ENCODE data around the gene PRDM16.
A peak's percentile ranks its signal among the peaks of the same experiment; 100 is the strongest.

Gene PRDM16

DNA sequence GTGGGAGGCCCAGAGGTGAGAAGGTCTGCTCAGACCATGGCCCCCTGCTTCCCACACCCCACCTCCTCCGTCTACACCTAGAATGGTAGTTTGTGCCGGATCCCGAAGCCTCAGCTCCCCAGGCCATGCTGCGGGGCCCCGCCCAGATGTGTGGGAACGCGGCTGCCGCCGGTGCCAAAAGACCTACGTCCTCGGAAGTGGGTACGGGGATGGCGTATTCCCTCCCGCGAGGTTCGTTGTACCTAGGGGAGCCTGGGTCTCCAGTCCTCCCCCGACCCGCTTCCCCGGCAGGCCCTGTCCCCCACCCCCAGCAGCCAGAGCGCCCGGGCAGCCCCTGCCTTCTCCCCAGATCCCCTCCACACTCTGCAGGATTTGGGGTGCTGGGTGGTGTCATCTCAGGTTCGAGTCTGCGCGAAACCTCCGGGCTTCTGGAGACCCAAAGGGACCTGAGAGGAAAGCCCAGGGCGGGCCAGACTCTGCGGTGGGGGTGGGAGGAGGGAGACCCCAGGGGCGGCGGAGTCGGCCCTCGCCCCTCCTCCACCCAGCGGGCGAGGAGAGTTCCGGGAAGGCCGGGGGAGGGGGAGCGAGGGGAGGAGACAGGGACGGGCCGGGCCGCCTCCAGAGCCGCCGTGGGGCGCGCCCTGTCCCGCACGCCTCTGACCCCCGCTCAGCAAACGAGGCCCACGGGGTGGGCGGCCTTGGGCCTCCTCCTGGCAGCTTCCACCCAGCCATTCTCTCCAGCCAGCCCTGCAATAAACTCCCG, 6.2 kb upstream of the PRDM16 start:
- H3K9ac ChIP-seq (ENCODE audit: low read depth in 1 of 2, low read length in 2 of 2), result no peak overlapping the region
- no peak overlapping the region for H3K27ac ChIP-seq (ENCODE audit: low read depth, low read length)
- H3K36me3 ChIP-seq (ENCODE audit: control insufficient read depth in 1 of 2, insufficient read depth in 2 of 2, low read length in 2 of 2), result peaks cover 0 to 4% of the 10 kb centered on the region in 2 donors
- peaks cover 9 to 17% of the 10 kb centered on the region in 2 donors for H3K4me1 ChIP-seq (ENCODE audit: control insufficient read depth in 1 of 2, insufficient read depth in 2 of 2, low read length in 2 of 2)
- H3K4me3 ChIP-seq (ENCODE audit: low read depth in 1 of 2, low read length in 2 of 2), result no peak overlapping the region
- peaks cover 8% of the 10 kb centered on the region in 2 donors for H3K27me3 ChIP-seq (ENCODE audit: control insufficient read depth in 1 of 2, insufficient read depth in 2 of 2, low read length in 2 of 2)
- H3K9me3 ChIP-seq (ENCODE audit: control insufficient read depth in 1 of 2, low read length in 2 of 2), result no peaks in the 10 kb centered on the region

GRCh38 chr1:3063379-3064295, 5.4 kb upstream of the PRDM16 start:
- H3K9ac ChIP-seq (ENCODE audit: low read depth in 1 of 2, low read length in 2 of 2), result no peak overlapping the region
- H3K36me3 ChIP-seq (ENCODE audit: control insufficient read depth in 1 of 2, insufficient read depth in 2 of 2, low read length in 2 of 2), result peaks cover 0 to 4% of the 10 kb centered on the region in 2 donors
- H3K4me1 ChIP-seq (ENCODE audit: control insufficient read depth in 1 of 2, insufficient read depth in 2 of 2, low read length in 2 of 2), result peaks cover 9 to 17% of the 10 kb centered on the region in 2 donors
- H3K27me3 ChIP-seq (ENCODE audit: control insufficient read depth in 1 of 2, insufficient read depth in 2 of 2, low read length in 2 of 2), result peaks cover 8% of the 10 kb centered on the region in 2 donors
- no peak overlapping the region for H3K4me3 ChIP-seq (ENCODE audit: low read depth in 1 of 2, low read length in 2 of 2)
- H3K9me3 ChIP-seq (ENCODE audit: control insufficient read depth in 1 of 2, low read length in 2 of 2), result no peaks in the 10 kb centered on the region
- H3K27ac ChIP-seq (ENCODE audit: low read depth, low read length), result no peak overlapping the region

- Histone ChIP-seq H3K9me3 (ENCODE audit: control insufficient read depth in 1 of 2, low read length in 2 of 2) (no peaks in the 10 kb centered on the region), H3K9ac (ENCODE audit: low read depth in 1 of 2, low read length in 2 of 2) (no peak overlapping the region), H3K4me3 (ENCODE audit: low read depth in 1 of 2, low read length in 2 of 2) (no peak overlapping the region), H3K36me3 (ENCODE audit: control insufficient read depth in 1 of 2, insufficient read depth in 2 of 2, low read length in 2 of 2) (peaks cover 0 to 4% of the 10 kb centered on the region in 2 donors), H3K4me1 (ENCODE audit: control insufficient read depth in 1 of 2, insufficient read depth in 2 of 2, low read length in 2 of 2) (peaks cover 9 to 17% of the 10 kb centered on the region in 2 donors), H3K27me3 (ENCODE audit: control insufficient read depth in 1 of 2, insufficient read depth in 2 of 2, low read length in 2 of 2) (peaks cover 8% of the 10 kb centered on the region in 2 donors), H3K27ac (ENCODE audit: low read depth, low read length) (no peak overlapping the region)
Observed at GRCh38 chr1:3064296-3064850, 4.6 kb upstream of the PRDM16 start.

- Histone ChIP-seq H3K9me3 (ENCODE audit: control insufficient read depth in 1 of 2, low read length in 2 of 2) (no peaks in the 10 kb centered on the region), H3K27ac (ENCODE audit: low read depth, low read length) (no peak overlapping the region), H3K36me3 (ENCODE audit: control insufficient read depth in 1 of 2, insufficient read depth in 2 of 2, low read length in 2 of 2) (peaks cover 0 to 4% of the 10 kb centered on the region in 2 donors), H3K4me1 (ENCODE audit: control insufficient read depth in 1 of 2, insufficient read depth in 2 of 2, low read length in 2 of 2) (peaks cover 9 to 17% of the 10 kb centered on the region in 2 donors), H3K9ac (ENCODE audit: low read depth in 1 of 2, low read length in 2 of 2) (no peak overlapping the region), H3K27me3 (ENCODE audit: control insufficient read depth in 1 of 2, insufficient read depth in 2 of 2, low read length in 2 of 2) (peaks cover 8% of the 10 kb centered on the region in 2 donors), H3K4me3 (ENCODE audit: low read depth in 1 of 2, low read length in 2 of 2) (no peak overlapping the region)
Observed at GRCh38 chr1:3064901-3065300, 4.1 kb upstream of the PRDM16 start.

DNA sequence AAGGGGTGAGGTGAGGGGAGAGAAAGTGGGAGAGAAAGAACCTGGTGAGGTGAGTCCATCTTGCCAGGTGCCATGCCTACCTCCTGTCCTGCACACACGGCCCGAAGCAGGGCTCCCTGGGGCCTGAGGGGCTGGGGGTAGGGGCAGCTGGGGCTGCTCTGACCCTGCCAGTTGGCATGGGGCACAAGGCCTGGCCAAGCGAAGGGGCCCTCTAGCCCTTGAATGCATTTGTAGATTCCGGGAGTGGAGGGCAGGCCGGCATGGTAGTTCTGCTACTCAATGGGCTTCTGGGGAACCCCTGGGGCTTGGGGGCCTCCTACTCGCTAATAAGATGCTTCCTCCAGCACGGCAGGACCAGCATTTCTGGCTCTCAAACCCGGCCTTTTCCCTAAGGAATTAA, 3.6 kb upstream of the PRDM16 start:
- Histone ChIP-seq H3K9me3 (ENCODE audit: control insufficient read depth in 1 of 2, low read length in 2 of 2) (no peaks in the 10 kb centered on the region), H3K27ac (ENCODE audit: low read depth, low read length) (no peak overlapping the region), H3K4me1 (ENCODE audit: control insufficient read depth in 1 of 2, insufficient read depth in 2 of 2, low read length in 2 of 2) (peaks cover 9 to 17% of the 10 kb centered on the region in 2 donors), H3K4me3 (ENCODE audit: low read depth in 1 of 2, low read length in 2 of 2) (no peak overlapping the region), H3K36me3 (ENCODE audit: control insufficient read depth in 1 of 2, insufficient read depth in 2 of 2, low read length in 2 of 2) (peaks cover 0 to 4% of the 10 kb centered on the region in 2 donors), H3K27me3 (ENCODE audit: control insufficient read depth in 1 of 2, insufficient read depth in 2 of 2, low read length in 2 of 2) (peaks cover 8% of the 10 kb centered on the region in 2 donors), H3K9ac (ENCODE audit: low read depth in 1 of 2, low read length in 2 of 2) (no peak overlapping the region)

- H3K36me3 ChIP-seq (ENCODE audit: control insufficient read depth in 1 of 2, insufficient read depth in 2 of 2, low read length in 2 of 2), result no peaks in the 10 kb centered on the region
- no peak overlapping the region for H3K9ac ChIP-seq (ENCODE audit: low read depth in 1 of 2, low read length in 2 of 2)
- H3K27ac ChIP-seq (ENCODE audit: low read depth, low read length), result no peak overlapping the region
- H3K9me3 ChIP-seq (ENCODE audit: control insufficient read depth in 1 of 2, low read length in 2 of 2), result no peaks in the 10 kb centered on the region
- H3K27me3 ChIP-seq (ENCODE audit: control insufficient read depth in 1 of 2, insufficient read depth in 2 of 2, low read length in 2 of 2), result peaks cover 8% of the 10 kb centered on the region in 2 donors
- peak overlapping the region; percentile 66 to 69 for H3K4me3 ChIP-seq (ENCODE audit: low read depth in 1 of 2, low read length in 2 of 2)
- peaks cover 9 to 17% of the 10 kb centered on the region in 2 donors for H3K4me1 ChIP-seq (ENCODE audit: control insufficient read depth in 1 of 2, insufficient read depth in 2 of 2, low read length in 2 of 2)
Observed at GRCh38 chr1:3065797-3066196, 3.2 kb upstream of the PRDM16 start.

DNA sequence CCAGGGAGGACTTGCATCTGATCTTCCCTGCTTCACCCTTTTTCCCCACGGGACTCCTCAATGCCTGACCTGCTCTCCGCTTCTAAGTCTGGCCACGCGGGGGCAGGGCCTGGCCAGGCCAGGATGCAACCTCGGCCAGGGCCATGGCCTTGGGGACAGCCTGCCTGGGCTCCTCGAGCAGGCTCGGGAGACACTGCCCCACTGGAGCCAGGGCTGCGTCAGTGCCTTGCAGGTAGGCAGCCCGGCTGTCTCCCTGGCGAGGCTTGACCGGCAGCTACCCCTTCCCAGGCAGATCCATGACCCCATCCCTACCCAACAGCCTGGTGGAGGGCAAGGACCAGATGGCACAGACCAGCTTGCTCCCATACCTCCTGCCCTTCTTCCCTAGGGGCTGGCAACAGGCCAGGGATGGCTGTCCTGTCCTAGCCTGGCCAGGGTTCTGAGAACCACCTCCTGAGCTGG, 2.7 kb upstream of the PRDM16 start:
- H3K9ac ChIP-seq (ENCODE audit: low read depth in 1 of 2, low read length in 2 of 2), result peak overlapping the region; percentile 63 to 64
- H3K9me3 ChIP-seq (ENCODE audit: control insufficient read depth in 1 of 2, low read length in 2 of 2), result no peaks in the 10 kb centered on the region
- no peak overlapping the region for H3K27ac ChIP-seq (ENCODE audit: low read depth, low read length)
- peaks cover 9 to 17% of the 10 kb centered on the region in 2 donors for H3K4me1 ChIP-seq (ENCODE audit: control insufficient read depth in 1 of 2, insufficient read depth in 2 of 2, low read length in 2 of 2)
- no peaks in the 10 kb centered on the region for H3K36me3 ChIP-seq (ENCODE audit: control insufficient read depth in 1 of 2, insufficient read depth in 2 of 2, low read length in 2 of 2)
- H3K27me3 ChIP-seq (ENCODE audit: control insufficient read depth in 1 of 2, insufficient read depth in 2 of 2, low read length in 2 of 2), result peaks cover 8% of the 10 kb centered on the region in 2 donors
- peak overlapping the region; percentile 66 to 69 for H3K4me3 ChIP-seq (ENCODE audit: low read depth in 1 of 2, low read length in 2 of 2)

DNA sequence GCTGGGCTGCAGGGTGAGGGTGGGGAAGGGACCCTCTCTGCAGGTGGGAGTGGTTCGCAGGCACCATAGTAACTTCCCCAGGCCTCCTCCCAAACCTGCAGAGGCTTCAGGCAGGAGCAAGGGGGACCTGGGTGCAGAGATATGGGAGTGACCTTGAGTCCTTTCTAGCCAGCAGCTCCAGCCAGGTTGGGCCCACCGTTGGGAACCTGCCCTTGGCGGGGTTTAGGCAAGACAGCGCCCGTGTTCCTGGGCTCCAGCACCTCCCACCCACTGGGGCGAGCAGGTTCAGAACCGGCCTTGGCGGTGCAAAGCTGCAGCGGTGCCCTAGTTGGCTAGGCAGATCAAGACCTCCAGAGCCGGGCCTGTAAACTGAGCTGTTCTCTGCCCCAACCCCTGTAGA, 2.2 kb upstream of the PRDM16 start:
- no peaks in the 10 kb centered on the region for H3K9me3 ChIP-seq (ENCODE audit: control insufficient read depth in 1 of 2, low read length in 2 of 2)
- peak overlapping the region; percentile 63 to 64 for H3K9ac ChIP-seq (ENCODE audit: low read depth in 1 of 2, low read length in 2 of 2)
- H3K4me1 ChIP-seq (ENCODE audit: control insufficient read depth in 1 of 2, insufficient read depth in 2 of 2, low read length in 2 of 2), result peaks cover 9 to 17% of the 10 kb centered on the region in 2 donors
- H3K27me3 ChIP-seq (ENCODE audit: control insufficient read depth in 1 of 2, insufficient read depth in 2 of 2, low read length in 2 of 2), result peaks cover 8% of the 10 kb centered on the region in 2 donors
- peak overlapping the region; percentile 66 to 69 for H3K4me3 ChIP-seq (ENCODE audit: low read depth in 1 of 2, low read length in 2 of 2)
- H3K27ac ChIP-seq (ENCODE audit: low read depth, low read length), result peak overlapping the region; percentile 42
- H3K36me3 ChIP-seq (ENCODE audit: control insufficient read depth in 1 of 2, insufficient read depth in 2 of 2, low read length in 2 of 2), result no peaks in the 10 kb centered on the region

GRCh38 chr1:3067301-3067670, 1.7 kb upstream of the PRDM16 start:
- peaks cover 9 to 17% of the 10 kb centered on the region in 2 donors for H3K4me1 ChIP-seq (ENCODE audit: control insufficient read depth in 1 of 2, insufficient read depth in 2 of 2, low read length in 2 of 2)
- H3K9me3 ChIP-seq (ENCODE audit: control insufficient read depth in 1 of 2, low read length in 2 of 2), result no peaks in the 10 kb centered on the region
- H3K27me3 ChIP-seq (ENCODE audit: control insufficient read depth in 1 of 2, insufficient read depth in 2 of 2, low read length in 2 of 2), result peaks cover 8% of the 10 kb centered on the region in 2 donors
- no peaks in the 10 kb centered on the region for H3K36me3 ChIP-seq (ENCODE audit: control insufficient read depth in 1 of 2, insufficient read depth in 2 of 2, low read length in 2 of 2)
- H3K9ac ChIP-seq (ENCODE audit: low read depth in 1 of 2, low read length in 2 of 2), result peak overlapping the region; percentile 63 to 64
- no peak overlapping the region for H3K27ac ChIP-seq (ENCODE audit: low read depth, low read length)
- peak overlapping the region; percentile 66 to 69 for H3K4me3 ChIP-seq (ENCODE audit: low read depth in 1 of 2, low read length in 2 of 2)
